ENCODE measurements around the gene TMEM213. TPM values are rescaled to one million over a fixed set of nuclear protein-coding genes. Genes with fewer than 3 reads are reported as not detected.

Gene TMEM213
- total RNA-seq, 1 experiment from 2014 or later = not detected

DNA sequence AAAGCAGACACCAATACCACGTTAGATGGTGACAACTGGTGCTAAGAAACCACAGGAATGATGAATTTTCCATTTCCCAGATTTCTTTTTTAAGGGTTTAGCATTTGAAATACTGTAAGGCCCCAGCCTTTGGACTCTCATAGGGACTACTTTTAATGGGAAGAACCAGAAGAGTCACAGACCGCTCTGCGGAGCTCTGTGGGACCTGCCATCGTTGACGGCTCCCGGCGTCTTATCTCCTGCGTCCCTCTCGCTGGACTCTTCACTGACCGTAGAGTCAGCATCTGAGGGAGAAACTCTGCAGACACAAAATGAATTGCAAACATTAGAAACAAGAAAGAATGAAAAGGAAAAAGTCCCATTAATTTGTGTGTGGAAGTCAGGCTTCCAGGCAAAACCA is 81.6 kb downstream of the TMEM213 start:
- intact Hi-C loops (cut with micrococcal nuclease; ENCODE audit: unreplicated experiment) = no loop called here
- in situ Hi-C loops (cut with HindIII; ENCODE audit: low pct_unique_long_range_greater_than_20kb, low sequenced_read_pairs) = no loop called here
- CTCF ChIA-PET = no interaction called here
- Histone ChIP-seq H3K27ac (ENCODE audit: low read length) (no peak overlapping the region), H3K36me3 (ENCODE audit: control insufficient read depth, insufficient read depth, low read length) (no peaks in the 10 kb centered on the region), H3K4me3 (ENCODE audit: low read depth in 2 of 2, low read length in 2 of 2) (no peak overlapping the region), H3K4me1 (ENCODE audit: control insufficient read depth, insufficient read depth, low read length) (no peaks in the 10 kb centered on the region; the same call in 1 of the 2 replicates), H3K9me3 (ENCODE audit: control insufficient read depth, insufficient read depth, low read depth, low read length) (no peaks in the 10 kb centered on the region), H3K27me3 (ENCODE audit: control insufficient read depth, insufficient read depth, low read length) (no peaks in the 10 kb centered on the region)
- DNase-seq (ENCODE audit: low read depth, low spot score) = no peak
- POLR2A ChIA-PET = interaction anchor here (0.6 kb wide), 1 partner anchor 74 kb away, joined by 3 read pairs; no protein-coding TSS in a partner anchor
- ATAC-seq = no peak
- BruUV-seq (replicated peaks) = no TSS peak
- TF ChIP-seq, protein P1, sequence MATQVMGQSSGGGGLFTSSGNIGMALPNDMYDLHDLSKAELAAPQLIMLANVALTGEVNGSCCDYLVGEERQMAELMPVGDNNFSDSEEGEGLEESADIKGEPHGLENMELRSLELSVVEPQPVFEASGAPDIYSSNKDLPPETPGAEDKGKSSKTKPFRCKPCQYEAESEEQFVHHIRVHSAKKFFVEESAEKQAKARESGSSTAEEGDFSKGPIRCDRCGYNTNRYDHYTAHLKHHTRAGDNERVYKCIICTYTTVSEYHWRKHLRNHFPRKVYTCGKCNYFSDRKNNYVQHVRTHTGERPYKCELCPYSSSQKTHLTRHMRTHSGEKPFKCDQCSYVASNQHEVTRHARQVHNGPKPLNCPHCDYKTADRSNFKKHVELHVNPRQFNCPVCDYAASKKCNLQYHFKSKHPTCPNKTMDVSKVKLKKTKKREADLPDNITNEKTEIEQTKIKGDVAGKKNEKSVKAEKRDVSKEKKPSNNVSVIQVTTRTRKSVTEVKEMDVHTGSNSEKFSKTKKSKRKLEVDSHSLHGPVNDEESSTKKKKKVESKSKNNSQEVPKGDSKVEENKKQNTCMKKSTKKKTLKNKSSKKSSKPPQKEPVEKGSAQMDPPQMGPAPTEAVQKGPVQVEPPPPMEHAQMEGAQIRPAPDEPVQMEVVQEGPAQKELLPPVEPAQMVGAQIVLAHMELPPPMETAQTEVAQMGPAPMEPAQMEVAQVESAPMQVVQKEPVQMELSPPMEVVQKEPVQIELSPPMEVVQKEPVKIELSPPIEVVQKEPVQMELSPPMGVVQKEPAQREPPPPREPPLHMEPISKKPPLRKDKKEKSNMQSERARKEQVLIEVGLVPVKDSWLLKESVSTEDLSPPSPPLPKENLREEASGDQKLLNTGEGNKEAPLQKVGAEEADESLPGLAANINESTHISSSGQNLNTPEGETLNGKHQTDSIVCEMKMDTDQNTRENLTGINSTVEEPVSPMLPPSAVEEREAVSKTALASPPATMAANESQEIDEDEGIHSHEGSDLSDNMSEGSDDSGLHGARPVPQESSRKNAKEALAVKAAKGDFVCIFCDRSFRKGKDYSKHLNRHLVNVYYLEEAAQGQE (IDR thresholded peaks at IDR 0.05; ENCODE audit: insufficient read depth in 1 of 2, low read depth in 2 of 2, low read length in 1 of 2) = no peak
- TF ChIP-seq, protein P2, sequence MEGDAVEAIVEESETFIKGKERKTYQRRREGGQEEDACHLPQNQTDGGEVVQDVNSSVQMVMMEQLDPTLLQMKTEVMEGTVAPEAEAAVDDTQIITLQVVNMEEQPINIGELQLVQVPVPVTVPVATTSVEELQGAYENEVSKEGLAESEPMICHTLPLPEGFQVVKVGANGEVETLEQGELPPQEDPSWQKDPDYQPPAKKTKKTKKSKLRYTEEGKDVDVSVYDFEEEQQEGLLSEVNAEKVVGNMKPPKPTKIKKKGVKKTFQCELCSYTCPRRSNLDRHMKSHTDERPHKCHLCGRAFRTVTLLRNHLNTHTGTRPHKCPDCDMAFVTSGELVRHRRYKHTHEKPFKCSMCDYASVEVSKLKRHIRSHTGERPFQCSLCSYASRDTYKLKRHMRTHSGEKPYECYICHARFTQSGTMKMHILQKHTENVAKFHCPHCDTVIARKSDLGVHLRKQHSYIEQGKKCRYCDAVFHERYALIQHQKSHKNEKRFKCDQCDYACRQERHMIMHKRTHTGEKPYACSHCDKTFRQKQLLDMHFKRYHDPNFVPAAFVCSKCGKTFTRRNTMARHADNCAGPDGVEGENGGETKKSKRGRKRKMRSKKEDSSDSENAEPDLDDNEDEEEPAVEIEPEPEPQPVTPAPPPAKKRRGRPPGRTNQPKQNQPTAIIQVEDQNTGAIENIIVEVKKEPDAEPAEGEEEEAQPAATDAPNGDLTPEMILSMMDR (IDR thresholded peaks at IDR 0.05) = no peak
- no peak for TF ChIP-seq POLR2AphosphoS5 (IDR thresholded peaks at IDR 0.05; ENCODE audit: low read depth, low read length)
- no peak for TF ChIP-seq TCF7L2 (IDR thresholded peaks at IDR 0.05; ENCODE audit: low read depth, low read length)
- TF ChIP-seq SIN3A (IDR thresholded peaks at IDR 0.05; ENCODE audit: borderline replicate concordance, insufficient read depth, low read depth, low read length) = no peak

DNA sequence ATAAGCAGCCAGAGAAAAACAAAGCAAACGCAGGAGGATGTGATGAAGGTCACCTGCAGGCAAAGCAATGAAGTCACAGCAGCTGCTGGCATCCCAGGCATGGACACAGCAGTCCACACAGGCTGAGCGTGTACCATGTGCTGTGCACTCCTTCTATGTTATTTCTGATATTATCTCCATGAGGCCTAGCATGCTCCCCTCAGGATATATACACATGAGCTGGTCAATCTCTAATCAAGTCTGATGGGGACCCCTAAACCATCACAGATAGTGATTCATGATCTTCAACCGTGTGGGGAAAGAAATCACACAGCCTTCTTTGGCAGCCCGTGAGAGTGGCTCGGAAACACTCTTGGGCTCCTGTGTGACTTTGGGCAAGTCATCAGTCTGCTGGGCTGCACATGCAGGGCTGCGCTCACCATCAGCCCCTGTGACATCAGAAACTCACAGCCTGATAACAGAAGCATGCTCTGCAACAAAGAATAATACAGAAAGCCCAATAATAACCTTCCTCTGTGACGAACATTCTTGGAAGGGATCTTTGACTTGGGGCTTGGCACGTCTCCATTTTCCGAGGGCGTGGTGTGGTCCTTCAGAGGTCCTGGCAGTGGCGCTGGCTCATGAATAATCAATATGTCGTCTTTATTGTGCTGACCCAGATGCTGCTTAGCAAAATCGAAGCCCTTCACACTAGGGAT is 83.2 kb downstream of the TMEM213 start:
- H3K9me3 ChIP-seq (ENCODE audit: control insufficient read depth, insufficient read depth, low read depth, low read length) = no peaks in the 10 kb centered on the region
- POLR2A ChIA-PET = no interaction called here
- no TSS peak for BruUV-seq (replicated peaks)
- DNase-seq (ENCODE audit: low read depth, low spot score) = no peak
- H3K4me3 ChIP-seq (ENCODE audit: low read depth in 2 of 2, low read length in 2 of 2) = no peak overlapping the region
- H3K27me3 ChIP-seq (ENCODE audit: control insufficient read depth, insufficient read depth, low read length) = no peaks in the 10 kb centered on the region
- CTCF ChIA-PET = no interaction called here
- TF ChIP-seq TCF7L2 (IDR thresholded peaks at IDR 0.05; ENCODE audit: low read depth, low read length) = no peak
- TF ChIP-seq, protein P1 (IDR thresholded peaks at IDR 0.05; ENCODE audit: insufficient read depth in 1 of 2, low read depth in 2 of 2, low read length in 1 of 2) = no peak
- no peak for TF ChIP-seq SIN3A (IDR thresholded peaks at IDR 0.05; ENCODE audit: borderline replicate concordance, insufficient read depth, low read depth, low read length)
- TF ChIP-seq, protein P2 (IDR thresholded peaks at IDR 0.05) = no peak
- TF ChIP-seq POLR2AphosphoS5 (IDR thresholded peaks at IDR 0.05; ENCODE audit: low read depth, low read length) = no peak
- no peaks in the 10 kb centered on the region; the same call in 1 of the 2 replicates for H3K4me1 ChIP-seq (ENCODE audit: control insufficient read depth, insufficient read depth, low read length)
- no peak overlapping the region for H3K27ac ChIP-seq (ENCODE audit: low read length)
- intact Hi-C loops (cut with micrococcal nuclease; ENCODE audit: unreplicated experiment) = loop anchor here (10.0 kb wide), 2 partner anchors 104 to 134 kb away; partner anchors contain the start of gene KIAA1549
- in situ Hi-C loops (cut with HindIII; ENCODE audit: low pct_unique_long_range_greater_than_20kb, low sequenced_read_pairs) = no loop called here
- H3K36me3 ChIP-seq (ENCODE audit: control insufficient read depth, insufficient read depth, low read length) = no peaks in the 10 kb centered on the region
- no peak for ATAC-seq
